Aorta (tissue), 5 donors: ENCODE data around the gene RARB. TPM values are rescaled to one million over a fixed set of nuclear protein-coding genes. Genes with fewer than 3 reads are reported as not detected.

Source experiments
- ATAC-seq: fragments of 200-7000 bp; cut with Tn5 transposase; one replicate; pipeline ENCODE4 v1.9.1; 2022; ENCODE audit warnings: moderate library complexity; ENCODE audit not compliant: low FRiP score
- DNase-seq, 2 donors: peaks; one replicate each; pipeline ENCODE4 v3.0.0-alpha.2; 2020
- H3K27ac ChIP-seq, 2 donors: one replicate each; pipeline ENCODE4 v1.5.1; 2013; ENCODE audit warnings: low read length in 2 of 2, mild to moderate bottlenecking in 2 of 2, moderate library complexity in 2 of 2, control low read depth in 1 of 2, inconsistent platforms in 1 of 2, low read depth in 1 of 2
- H3K27me3 ChIP-seq, 2 donors: one replicate each; pipeline ENCODE4 v1.6.1; 2013; ENCODE audit warnings: control low read depth in 1 of 2, low read length in 1 of 2, mild to moderate bottlenecking in 1 of 2, moderate library complexity in 1 of 2; ENCODE audit not compliant: insufficient read depth in 2 of 2, control insufficient read depth in 1 of 2
- H3K36me3 ChIP-seq, 2 donors: one replicate each; pipeline ENCODE4 v1.6.1; 2013; ENCODE audit warnings: control low read depth in 1 of 2, low read length in 1 of 2, mild to moderate bottlenecking in 1 of 2; ENCODE audit not compliant: insufficient read depth in 2 of 2, control insufficient read depth in 1 of 2
- H3K4me1 ChIP-seq, 2 donors: one replicate each; pipeline ENCODE4 v1.6.1; 2013; ENCODE audit warnings: low read length in 2 of 2, control low read depth in 1 of 2, mild to moderate bottlenecking in 1 of 2, moderate library complexity in 1 of 2; ENCODE audit not compliant: insufficient read depth in 2 of 2, control insufficient read depth in 1 of 2
- H3K4me3 ChIP-seq, 2 donors: one replicate each; pipeline ENCODE4 v1.5.1; 2013; ENCODE audit warnings: low read length in 2 of 2, control low read depth in 1 of 2, mild to moderate bottlenecking in 1 of 2
- H3K9me3 ChIP-seq: one replicate; pipeline ENCODE4 v1.6.1; 2013; ENCODE audit warnings: mild to moderate bottlenecking, low read length; ENCODE audit not compliant: control insufficient read depth
- WGBS, 2 donors: extraction: QIAGEN DNeasy Blood & Tissue Kit; methylation state at CpG; one replicate each; pipeline ENCODE4 v1.1.7; 2013; 5-methylcytosine and 5-hydroxymethylcytosine counted together
- intact Hi-C, 2 donors: fragments of 100-400 bp; cut with DNase I; formaldehyde crosslinking; loops; one replicate each; pipeline versions ENCODE4 v1.14.2 to v1.15.0; 2022
- polyA plus RNA-seq, 2 donors: library from polyadenylated mRNA; stranded (reverse); fragments of 200-250 nt; gene quantifications; one replicate each; pipeline ENCODE4 v1.2.3, GENCODE V29; 2013
- total RNA-seq, 2 donors: library from RNA; stranded (reverse); fragmentation: NEBNext Ultra II Directional; extraction: Animal tissue kit (Norgen Biotek cat#: 25700); gene quantifications; one replicate each; pipeline ENCODE4 v1.2.1, GENCODE V29; 2021
- donor health status: healthy with polysubstance abuse.
- donor health status: Bipolar disorder and iron deficiency.
- donor health status: DM: no; HTN: no; CAD: no.
- donor health status: DM: no; HTN: no; CAD: no.
- donor health status: DM: yes; HTN: yes; CAD: no.

The RARB gene
- total and polyA plus RNA-seq, 4 donors: 1.6 to 7.0 (median 4.4) TPM

DNA sequence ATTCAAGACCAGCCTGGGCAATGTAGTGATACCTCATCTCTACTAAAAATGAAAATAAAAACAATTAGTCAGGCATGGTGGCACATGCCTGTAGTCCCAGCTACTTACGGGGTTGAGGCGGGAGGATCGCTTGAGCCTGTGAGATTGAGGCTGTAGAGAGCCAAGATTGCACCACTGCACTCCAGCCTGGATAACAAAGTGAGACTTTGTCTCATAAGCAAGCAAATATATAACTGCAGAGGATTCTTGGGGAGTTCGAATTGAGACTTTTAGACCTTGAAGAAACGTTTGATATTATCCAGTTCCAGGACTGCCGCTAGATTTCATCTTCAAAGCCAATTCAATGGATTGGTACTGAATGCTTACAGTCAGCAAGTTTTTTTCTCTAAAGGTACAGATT, 11.9 kb upstream of the RARB start:
- peaks cover 2% of the 10 kb centered on the region for H3K9me3 ChIP-seq
- H3K36me3 ChIP-seq: no peaks in the 10 kb centered on the region
- H3K27me3 ChIP-seq: no peaks in the 10 kb centered on the region
- no peaks in the 10 kb centered on the region for H3K4me1 ChIP-seq
- no peak overlapping the region for H3K27ac ChIP-seq
- ATAC-seq (no peak), DNase-seq (no peak)
- no peak overlapping the region for H3K4me3 ChIP-seq
- WGBS, 2 donors: 91 to 94% methylated on average over 6 of the region's 6 CpGs
- intact Hi-C loops: no loop called here

DNA sequence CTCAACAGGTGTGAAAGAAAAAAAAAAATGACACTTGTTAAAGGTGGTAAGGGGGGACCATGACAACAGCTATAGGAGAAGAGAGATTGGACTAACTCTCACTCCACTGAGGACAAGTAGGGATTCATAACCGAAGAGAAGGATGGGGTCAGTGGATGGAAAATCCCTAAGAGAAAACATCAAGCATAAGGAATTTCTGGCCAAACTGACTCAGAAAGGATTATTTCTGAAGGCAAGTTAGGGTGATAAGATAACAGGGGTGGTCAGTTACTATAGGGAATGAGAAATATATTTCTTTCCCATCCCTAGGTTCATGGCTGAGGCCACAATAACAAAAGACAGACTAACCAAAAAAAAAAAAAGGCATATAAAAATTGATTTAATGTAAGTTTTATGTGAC, 9.5 kb upstream of the RARB start:
- ATAC-seq: no peak
- peaks cover 2% of the 10 kb centered on the region for H3K9me3 ChIP-seq
- H3K27ac ChIP-seq: no peak overlapping the region
- H3K36me3 ChIP-seq: no peaks in the 10 kb centered on the region
- no peaks in the 10 kb centered on the region for H3K27me3 ChIP-seq
- intact Hi-C loops: no loop called here
- no peak for DNase-seq
- 82 to 87% methylated on average over 1 of the region's 1 CpG for WGBS, 2 donors
- no peaks in the 10 kb centered on the region for H3K4me1 ChIP-seq
- no peak overlapping the region for H3K4me3 ChIP-seq

DNA sequence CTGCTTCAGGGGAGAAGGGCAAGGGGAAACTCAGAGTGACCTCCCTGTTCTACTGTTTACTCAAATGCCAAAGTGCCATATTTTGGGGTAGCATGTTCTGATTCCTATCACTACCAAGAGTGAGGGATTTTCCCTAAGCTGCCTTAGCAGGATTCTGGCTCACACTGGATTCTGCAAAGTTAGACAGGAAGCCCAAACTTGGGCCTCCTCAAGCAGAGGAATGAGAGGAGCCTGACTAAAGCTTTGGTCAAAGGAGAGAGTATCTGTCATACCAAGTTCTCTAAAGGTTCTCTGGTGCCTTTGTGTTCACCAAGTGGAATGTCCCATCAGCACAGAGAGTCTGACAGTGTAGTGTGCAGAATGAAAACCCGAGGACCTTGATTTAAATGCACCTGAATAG, 8.8 kb upstream of the RARB start:
- intact Hi-C loops: no loop called here
- no peaks in the 10 kb centered on the region for H3K4me1 ChIP-seq
- DNase-seq: no peak
- H3K4me3 ChIP-seq: no peak overlapping the region
- H3K27ac ChIP-seq: no peak overlapping the region
- no peaks in the 10 kb centered on the region for H3K36me3 ChIP-seq
- H3K9me3 ChIP-seq: peaks cover 2% of the 10 kb centered on the region
- WGBS, 2 donors: 88 to 92% methylated on average over 1 of the region's 1 CpG
- ATAC-seq: no peak
- no peaks in the 10 kb centered on the region for H3K27me3 ChIP-seq

DNA sequence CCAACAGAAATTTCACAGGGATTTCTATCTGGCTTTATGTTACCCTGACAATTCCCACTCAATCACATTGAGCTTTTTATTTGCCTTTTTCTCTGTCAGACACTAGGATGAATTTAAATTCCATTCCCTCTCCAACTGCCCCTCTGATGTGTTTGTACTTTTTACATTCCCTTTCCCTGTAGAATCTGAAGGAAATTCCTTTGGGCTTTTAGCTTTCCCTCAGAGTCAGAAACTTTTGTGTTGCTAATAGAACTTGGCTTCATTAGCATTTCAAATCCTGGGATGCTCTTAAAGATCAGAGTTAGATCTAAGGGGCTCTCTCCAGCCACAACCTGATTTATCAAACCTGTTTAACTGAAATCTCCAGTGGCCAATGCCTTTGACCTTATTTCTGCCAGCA, 7.9 kb upstream of the RARB start:
- no peak overlapping the region for H3K4me3 ChIP-seq

DNA sequence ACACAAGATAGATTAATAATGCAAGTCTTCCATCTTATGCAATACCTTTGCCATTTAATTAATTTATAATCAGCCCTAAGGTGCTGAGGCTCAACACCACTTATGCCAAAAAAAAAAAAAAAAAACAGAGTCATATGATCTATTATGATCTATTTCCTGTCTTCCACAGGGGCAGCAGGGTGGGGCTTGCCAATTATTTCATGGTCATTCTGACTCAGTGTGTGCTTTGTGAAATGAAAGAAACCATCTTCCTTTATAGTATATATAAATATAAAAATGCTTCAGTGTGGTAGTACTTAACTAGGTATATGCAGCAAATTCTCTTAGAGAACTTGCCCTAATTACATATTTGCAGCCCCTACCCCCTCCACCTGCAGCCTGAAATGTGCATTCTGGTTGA, 7.2 kb upstream of the RARB start:
- peaks cover 2% of the 10 kb centered on the region for H3K9me3 ChIP-seq
- intact Hi-C loops: loop anchor here (10.0 kb wide), 3 partner anchors 174 to 456 kb away; no protein-coding TSS in a partner anchor
- ATAC-seq (no peak), DNase-seq (no peak)
- H3K4me3 ChIP-seq: no peak overlapping the region
- no peaks in the 10 kb centered on the region for H3K36me3 ChIP-seq
- no peaks in the 10 kb centered on the region for H3K4me1 ChIP-seq
- H3K27ac ChIP-seq: no peak overlapping the region
- no peaks in the 10 kb centered on the region for H3K27me3 ChIP-seq

More for the DNA sequence above, 7.9 kb upstream of the RARB start:
- no peaks in the 10 kb centered on the region for H3K4me1 ChIP-seq
- no peak overlapping the region for H3K27ac ChIP-seq
- no peaks in the 10 kb centered on the region for H3K36me3 ChIP-seq
- no peak for DNase-seq
- intact Hi-C loops: loop anchor here (10.0 kb wide), 3 partner anchors 175 to 455 kb away; no protein-coding TSS in a partner anchor
- H3K9me3 ChIP-seq: peaks cover 2% of the 10 kb centered on the region
- no peak for ATAC-seq
- no peaks in the 10 kb centered on the region for H3K27me3 ChIP-seq

DNA sequence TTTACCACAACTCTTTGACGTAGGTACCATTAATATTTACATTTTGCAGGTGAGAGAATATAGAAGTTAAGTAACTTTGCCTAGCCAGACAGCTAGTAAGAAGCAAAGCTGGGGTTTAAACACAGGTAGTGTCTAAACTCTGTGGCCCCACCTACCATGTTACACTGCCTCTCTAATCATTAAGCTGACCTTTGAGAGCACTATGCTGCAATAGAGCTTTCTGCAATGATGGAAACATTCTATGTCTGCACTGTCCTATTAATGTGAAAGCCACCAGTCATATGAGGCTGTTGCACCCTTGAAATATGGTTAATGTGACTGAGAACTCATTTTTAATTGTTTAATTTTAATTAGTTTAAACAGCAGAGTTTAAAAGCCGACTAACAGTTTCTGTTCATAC, 6.3 kb upstream of the RARB start:
- H3K36me3 ChIP-seq: no peaks in the 10 kb centered on the region
- H3K27ac ChIP-seq: no peak overlapping the region
- no peaks in the 10 kb centered on the region for H3K27me3 ChIP-seq
- no peaks in the 10 kb centered on the region for H3K4me1 ChIP-seq
- WGBS, 2 donors: 93 to 94% methylated on average over 2 of the region's 2 CpGs
- ATAC-seq (no peak), DNase-seq (no peak)
- H3K4me3 ChIP-seq: no peak overlapping the region
- H3K9me3 ChIP-seq: no peaks in the 10 kb centered on the region
- intact Hi-C loops: loop anchor here (10.0 kb wide), 3 partner anchors 173 to 457 kb away; no protein-coding TSS in a partner anchor

DNA sequence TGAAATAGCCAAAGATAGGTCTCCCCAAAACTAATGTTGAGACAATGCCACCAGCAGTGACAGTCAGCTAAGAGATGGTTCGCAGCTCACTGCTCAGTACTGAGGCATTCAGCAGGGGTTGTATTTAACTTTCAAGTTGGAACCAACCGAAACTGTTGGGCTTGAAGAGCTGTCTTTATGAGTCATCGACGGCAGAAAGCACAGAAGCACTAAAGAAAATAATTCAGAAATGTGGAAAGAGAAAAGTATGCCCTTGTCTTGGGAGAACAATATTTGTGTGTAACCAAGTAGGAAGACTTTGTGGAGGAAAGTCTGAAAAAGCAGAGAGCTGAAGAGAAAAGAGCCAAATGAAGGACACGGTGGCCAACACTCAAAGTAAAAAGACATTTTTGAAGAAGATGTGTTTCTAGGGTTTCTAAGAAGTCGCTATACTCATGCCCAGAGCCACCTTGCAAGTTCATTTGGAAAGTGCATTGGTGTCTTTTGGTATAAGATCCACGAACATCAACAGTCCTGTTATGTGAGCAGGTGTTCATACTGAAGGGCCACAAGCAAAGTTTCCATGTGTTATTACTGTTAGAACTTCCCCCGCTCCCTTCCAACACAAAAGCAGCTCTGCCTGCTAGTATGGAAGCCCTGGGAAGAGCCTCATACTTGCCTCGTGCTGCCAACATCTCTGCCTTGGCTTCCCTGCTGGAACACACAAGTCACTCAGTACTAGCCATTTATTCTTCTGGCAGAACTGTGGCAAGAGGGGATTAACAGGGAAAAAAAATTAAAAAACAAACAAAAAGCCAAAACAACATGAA, 4.1 kb upstream of the RARB start:
- H3K4me3 ChIP-seq: no peak overlapping the region
- no peaks in the 10 kb centered on the region for H3K9me3 ChIP-seq
- intact Hi-C loops: loop anchor here (10.0 kb wide), 3 partner anchors 171 to 459 kb away; no protein-coding TSS in a partner anchor
- no peaks in the 10 kb centered on the region for H3K27me3 ChIP-seq
- 38 to 40% methylated on average over 9 of the region's 9 CpGs for WGBS, 2 donors
- ATAC-seq: no peak
- H3K36me3 ChIP-seq: no peaks in the 10 kb centered on the region
- no peaks in the 10 kb centered on the region for H3K4me1 ChIP-seq
- DNase-seq: no peak
- H3K27ac ChIP-seq: no peak overlapping the region

DNA sequence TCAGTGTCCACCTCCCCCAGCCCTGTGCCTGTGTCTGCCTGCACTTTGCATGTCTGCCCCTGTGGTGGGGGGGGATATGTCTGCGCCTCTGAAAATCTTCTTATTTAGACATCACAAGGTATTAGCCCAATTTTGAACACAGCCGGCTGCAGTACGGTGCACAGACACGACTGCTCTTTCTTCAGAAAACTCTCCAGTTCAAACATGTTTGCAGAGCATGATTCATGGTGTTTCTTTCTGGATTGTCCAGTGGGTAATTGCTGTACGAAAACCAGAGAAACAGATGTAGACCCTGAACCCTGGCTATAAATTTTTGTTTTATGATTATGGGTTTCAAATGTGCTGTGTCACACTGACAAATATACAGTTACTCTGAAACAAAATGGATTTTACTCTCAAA, 3.4 kb upstream of the RARB start:
- intact Hi-C loops: loop anchor here (5.0 to 10.0 kb wide), 5 partner anchors 48 to 460 kb away; no protein-coding TSS in a partner anchor
- H3K27ac ChIP-seq: no peak overlapping the region
- 85 to 87% methylated on average over 5 of the region's 5 CpGs for WGBS, 2 donors

DNA sequence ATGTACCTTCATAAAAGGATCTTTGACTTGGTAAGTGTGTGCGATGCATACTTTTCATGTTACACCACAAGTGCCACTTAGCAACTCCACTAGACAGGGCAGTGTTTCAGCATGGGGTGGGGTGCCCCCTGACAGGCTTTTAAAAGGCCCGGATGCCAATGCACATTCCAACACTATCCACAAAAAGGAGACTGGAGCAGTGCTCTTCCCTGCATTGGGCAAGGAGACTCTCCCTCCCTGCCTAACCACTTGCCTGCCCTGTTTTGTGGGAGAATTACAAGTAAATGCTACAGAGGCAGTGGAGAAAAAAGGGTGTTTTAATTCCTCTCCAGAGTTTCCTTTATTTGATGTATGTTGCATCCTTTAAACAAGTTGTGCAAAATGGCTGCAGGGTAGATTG, 1.7 kb upstream of the RARB start:
- no peak for ATAC-seq
- no peak overlapping the region for H3K27ac ChIP-seq
- 48 to 61% methylated on average over 2 of the region's 2 CpGs for WGBS, 2 donors
- H3K4me3 ChIP-seq: no peak overlapping the region
- no peaks in the 10 kb centered on the region for H3K9me3 ChIP-seq
- no peak for DNase-seq
- H3K36me3 ChIP-seq: no peaks in the 10 kb centered on the region
- H3K4me1 ChIP-seq: no peaks in the 10 kb centered on the region
- no peaks in the 10 kb centered on the region for H3K27me3 ChIP-seq
- intact Hi-C loops: loop anchor here (5.0 to 10.0 kb wide), 5 partner anchors 46 to 462 kb away; no protein-coding TSS in a partner anchor

More for the DNA sequence above, 3.4 kb upstream of the RARB start:
- H3K4me1 ChIP-seq: no peaks in the 10 kb centered on the region
- DNase-seq (no peak), ATAC-seq (no peak)
- no peaks in the 10 kb centered on the region for H3K9me3 ChIP-seq
- no peaks in the 10 kb centered on the region for H3K36me3 ChIP-seq
- no peaks in the 10 kb centered on the region for H3K27me3 ChIP-seq
- no peak overlapping the region for H3K4me3 ChIP-seq
